ENCODE data around the gene CASP10.

CASP10 gene

DNA sequence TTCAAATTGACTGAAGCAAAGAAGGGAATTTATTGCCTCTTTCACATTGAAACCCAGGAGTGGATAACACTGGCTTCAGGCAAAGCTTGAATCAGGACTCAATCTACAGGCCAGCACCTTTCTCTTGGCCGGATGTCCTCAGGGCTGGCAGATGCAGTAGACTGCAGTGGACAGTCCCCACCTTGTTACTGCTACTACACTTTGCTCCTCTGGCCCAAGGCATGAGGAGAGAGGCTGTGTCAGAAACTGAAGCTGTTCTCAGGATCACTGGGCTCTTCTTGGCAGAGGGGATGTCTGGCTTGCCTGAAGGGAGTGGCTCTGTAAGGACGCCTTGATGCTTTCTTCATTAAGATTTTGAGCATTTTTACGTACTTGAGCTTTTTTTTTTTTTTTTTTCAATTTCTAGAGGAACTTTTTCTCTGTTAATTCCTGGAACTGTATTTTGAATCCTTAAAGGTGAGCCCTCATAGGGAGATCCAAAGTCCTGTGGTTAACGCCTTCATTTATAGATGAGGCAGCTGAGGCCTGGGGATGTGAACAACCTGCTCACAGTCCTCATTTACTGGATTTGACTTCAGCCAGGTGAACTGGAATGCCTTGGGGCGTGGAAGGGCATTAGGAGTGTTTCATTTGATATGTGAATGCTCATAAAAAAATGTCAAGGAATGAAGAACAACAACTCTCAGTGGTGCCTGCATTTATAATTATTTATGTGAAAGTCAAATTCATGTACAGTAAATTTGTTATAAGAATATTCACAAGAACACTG lies 36.6 kb downstream of the CASP10 start:
- Histone ChIP-seq H3K27me3 (no peaks in the 10 kb centered on the region), H4K20me1 (no peaks in the 10 kb centered on the region), H3K4me3 (no peak overlapping the region), H3K4me1 (peaks cover 7 to 34% (median 20%) of the 10 kb centered on the region in 10 experiments; a peak in 19 of 20 replicates), H3K9me3 (replicated peaks in 1 of 11) (no peaks in the 10 kb centered on the region), H3K9ac (peak overlapping the region in 3 of 11 experiments; percentile 14 to 45 (median 35); a peak in 3 of 22 replicates), H3K27ac (peak overlapping the region in 3 of 11 experiments; percentile 36 to 58 (median 37); a peak in 5 of 22 replicates), H3K36me3 (peaks cover 19 to 41% (median 33%) of the 10 kb centered on the region in 11 experiments; a peak in 21 of 22 replicates), H3K4me2 (peak overlapping the region in 7 of 11 experiments; percentile 30 to 84 (median 67); a peak in 13 of 22 replicates)
- no peak for TF ChIP-seq Cebpa-rat (IDR thresholded peaks at IDR 0.05)

GRCh38 chr2:201220102-201220570 lies 37.2 kb downstream of the CASP10 start:
- H3K4me2 ChIP-seq = peak overlapping the region in 10 of 11 experiments; percentile 17 to 84 (median 45); a peak in 17 of 22 replicates
- H3K27ac ChIP-seq = peak overlapping the region in 5 of 11 experiments; percentile 5 to 58 (median 37); a peak in 4 of 22 replicates
- peak overlapping the region in 4 of 11 experiments; percentile 7 to 45 (median 20); a peak in 3 of 22 replicates for H3K9ac ChIP-seq
- H3K4me3 ChIP-seq = no peak overlapping the region
- peaks cover 19 to 41% (median 33%) of the 10 kb centered on the region in 11 experiments; a peak in 21 of 22 replicates for H3K36me3 ChIP-seq
- no peaks in the 10 kb centered on the region for H4K20me1 ChIP-seq
- no peaks in the 10 kb centered on the region for H3K27me3 ChIP-seq
- H3K4me1 ChIP-seq = peaks cover 7 to 34% (median 20%) of the 10 kb centered on the region in 10 experiments; a peak in 19 of 20 replicates
- H3K9me3 ChIP-seq (replicated peaks in 1 of 11) = no peaks in the 10 kb centered on the region
- no peak for TF ChIP-seq Cebpa-rat (IDR thresholded peaks at IDR 0.05)

DNA sequence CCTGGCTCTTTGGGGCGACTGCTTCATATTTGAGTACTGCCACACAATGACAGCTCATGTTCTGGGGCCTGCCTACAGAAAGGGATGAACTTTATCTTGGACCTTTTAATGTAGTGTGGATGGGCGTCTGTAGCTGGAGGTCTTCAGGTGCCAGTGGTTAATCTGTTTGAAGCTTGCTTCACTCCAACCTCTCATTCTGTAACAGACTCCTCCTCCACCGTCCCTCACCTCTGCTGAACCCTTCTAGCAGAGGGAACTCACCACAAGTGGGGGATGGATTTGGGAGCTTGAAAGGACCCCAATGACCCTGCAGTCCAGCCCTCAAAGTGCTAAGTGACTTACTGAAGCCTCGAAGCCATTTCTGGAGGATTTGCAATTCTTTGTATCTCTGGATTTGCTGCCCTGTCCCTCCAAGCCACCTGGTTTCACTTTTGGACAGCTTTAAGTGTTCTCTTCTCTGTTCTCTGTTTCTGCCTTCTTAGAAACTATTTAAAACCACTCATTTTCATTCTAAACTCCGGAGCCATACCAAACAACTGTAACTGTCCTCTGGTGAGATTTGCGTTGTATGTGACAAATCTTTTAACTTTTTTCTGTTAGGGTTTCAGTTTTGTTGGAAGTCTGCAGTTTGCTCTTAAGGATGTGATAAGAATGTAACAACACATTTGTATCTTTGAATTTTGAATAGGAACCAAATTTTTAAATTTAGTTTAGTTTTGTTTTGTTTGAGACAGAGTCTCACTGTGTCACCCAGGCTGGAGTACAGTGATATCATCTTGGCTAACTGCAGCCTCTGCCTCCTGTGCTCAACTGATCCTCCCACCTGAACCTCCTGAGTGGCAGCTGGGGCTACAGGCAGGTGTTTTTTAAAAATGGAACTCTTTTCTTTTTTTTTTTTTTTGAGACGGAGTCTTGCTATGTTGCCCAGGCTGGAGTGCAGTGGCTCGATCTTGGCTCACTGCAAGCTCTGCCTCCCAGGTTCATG lies 40.4 kb downstream of the CASP10 start:
- H3K27me3 ChIP-seq = no peaks in the 10 kb centered on the region
- no peak overlapping the region; a peak in 1 of 22 replicates for H3K9ac ChIP-seq
- no peak overlapping the region for H3K27ac ChIP-seq
- no peak overlapping the region for H3K4me3 ChIP-seq
- peak overlapping the region in 1 of 11 experiments; percentile 51; a peak in 2 of 22 replicates for H3K4me2 ChIP-seq
- TF ChIP-seq Cebpa-rat (IDR thresholded peaks at IDR 0.05) = no peak
- H4K20me1 ChIP-seq = no peaks in the 10 kb centered on the region
- H3K9me3 ChIP-seq (replicated peaks in 1 of 11) = no peaks in the 10 kb centered on the region
- H3K36me3 ChIP-seq = peaks cover 0 to 15% (median 11%) of the 10 kb centered on the region in 11 experiments; a peak in 19 of 22 replicates
- H3K4me1 ChIP-seq = peaks cover 7 to 48% (median 23%) of the 10 kb centered on the region in 10 experiments; a peak in 19 of 20 replicates

DNA sequence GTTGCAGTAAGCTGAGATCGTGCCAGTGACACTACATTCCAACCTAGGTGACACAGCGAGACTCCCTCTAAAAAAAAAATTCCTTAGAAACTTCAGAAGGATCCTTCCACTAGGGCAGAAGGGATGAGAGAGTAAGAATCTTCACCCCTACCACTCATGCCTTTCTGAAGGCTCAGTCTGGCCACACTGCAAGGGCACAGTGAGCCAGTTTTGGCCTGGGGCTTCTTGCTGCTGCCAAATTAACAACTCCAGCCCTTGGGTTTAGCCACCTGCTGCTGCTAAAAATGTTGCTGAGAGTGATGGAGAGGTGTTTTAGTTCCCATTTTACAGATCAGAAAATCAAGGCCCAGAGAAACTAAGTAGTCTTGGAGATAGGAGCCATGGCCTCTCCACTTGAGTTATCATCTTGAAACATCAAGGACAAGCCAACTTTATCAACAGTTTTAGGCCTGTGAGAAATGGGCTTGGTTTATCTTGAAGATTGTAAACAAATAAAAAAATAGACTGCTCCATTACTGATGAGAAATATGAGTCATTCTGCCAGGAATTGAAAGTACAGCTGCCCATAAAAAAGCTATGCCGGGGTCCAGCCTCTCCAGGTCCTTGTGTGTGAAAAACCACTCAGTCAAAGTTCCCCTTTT lies 45.5 kb downstream of the CASP10 start:
- Histone ChIP-seq H3K36me3 (no peaks in the 10 kb centered on the region), H3K27ac (peak overlapping the region in 7 of 11 experiments; percentile 28 to 78 (median 53); a peak in 11 of 22 replicates), H3K4me1 (peaks cover 14 to 43% (median 25%) of the 10 kb centered on the region in 10 experiments), H3K9ac (peak overlapping the region in 4 of 11 experiments; percentile 13 to 67 (median 28); a peak in 8 of 22 replicates), H3K9me3 (replicated peaks in 1 of 11) (no peaks in the 10 kb centered on the region), H3K4me3 (0 out of 20 replicates have a peak overlapping the region, but pooled peaks of 1 of the 10 experiments have one; percentile 26), H3K4me2 (peak overlapping the region; percentile 6 to 87 (median 54); a peak in 17 of 22 replicates), H3K27me3 (no peaks in the 10 kb centered on the region), H4K20me1 (no peaks in the 10 kb centered on the region)
- no peak for TF ChIP-seq Cebpa-rat (IDR thresholded peaks at IDR 0.05)

- Histone ChIP-seq H4K20me1 (no peaks in the 10 kb centered on the region), H3K4me1 (peaks cover 14 to 42% (median 25%) of the 10 kb centered on the region in 10 experiments), H3K36me3 (no peaks in the 10 kb centered on the region), H3K27me3 (no peaks in the 10 kb centered on the region), H3K9ac (peak overlapping the region in 5 of 11 experiments; percentile 13 to 67 (median 18); a peak in 9 of 22 replicates), H3K4me2 (peak overlapping the region; percentile 6 to 87 (median 54); a peak in 18 of 22 replicates), H3K4me3 (peak overlapping the region in 1 of 10 experiments; percentile 26; a peak in 1 of 20 replicates), H3K27ac (peak overlapping the region in 6 of 11 experiments; percentile 28 to 78 (median 54); a peak in 11 of 22 replicates), H3K9me3 (replicated peaks in 1 of 11) (no peaks in the 10 kb centered on the region)
- TF ChIP-seq Cebpa-rat (IDR thresholded peaks at IDR 0.05) = no peak
Measured at GRCh38 chr2:201228912-201229290, 46.0 kb downstream of the CASP10 start.

DNA sequence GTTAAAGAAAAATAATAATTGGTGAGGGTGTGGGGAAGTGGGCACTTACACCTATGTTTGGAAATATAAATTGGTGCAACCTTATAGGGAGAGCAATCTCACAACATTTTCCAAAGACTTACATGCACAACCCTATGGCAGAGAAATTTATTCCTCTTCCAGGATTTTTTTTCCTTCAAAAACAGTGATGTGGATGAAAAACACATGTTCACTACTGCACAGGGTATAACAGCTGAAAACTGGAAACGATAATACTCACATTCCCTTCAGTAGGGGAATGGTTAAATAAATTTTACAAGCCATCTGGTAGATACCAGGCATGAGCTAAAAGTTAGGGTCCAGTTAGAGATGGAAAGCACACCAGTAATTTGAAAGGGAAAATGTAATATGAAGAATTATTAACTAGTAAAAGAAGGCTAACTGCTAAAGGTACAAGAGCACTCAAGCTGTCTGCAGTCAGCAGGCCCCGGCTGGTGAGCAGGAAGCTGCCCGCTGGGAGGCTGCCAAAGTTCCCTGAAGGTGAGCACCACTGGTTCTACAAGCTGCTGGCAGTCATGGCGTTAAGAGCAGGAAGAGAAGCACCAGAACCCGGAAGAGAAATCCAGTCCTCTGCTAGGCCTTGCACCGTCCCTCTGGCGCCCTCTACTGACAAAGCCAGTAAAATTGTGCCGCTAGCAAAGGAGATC lies 49.0 kb downstream of the CASP10 start:
- Histone ChIP-seq H4K20me1 (no peaks in the 10 kb centered on the region), H3K4me1 (peaks cover 32 to 64% (median 42%) of the 10 kb centered on the region in 10 experiments), H3K9ac (peak overlapping the region in 5 of 11 experiments; percentile 31 to 86 (median 51); a peak in 4 of 22 replicates), H3K9me3 (replicated peaks in 1 of 11) (no peaks in the 10 kb centered on the region), H3K36me3 (no peaks in the 10 kb centered on the region), H3K4me3 (no peak overlapping the region), H3K27ac (peak overlapping the region; percentile 35 to 84 (median 66); a peak in 18 of 22 replicates), H3K4me2 (peak overlapping the region; percentile 84 to 96 (median 92)), H3K27me3 (no peaks in the 10 kb centered on the region)
- TF ChIP-seq Cebpa-rat (IDR thresholded peaks at IDR 0.05) = no peak

- peaks cover 0 to 3% (median 0%) of the 10 kb centered on the region in 11 experiments; a peak in 3 of 22 replicates for H3K36me3 ChIP-seq
- peak overlapping the region in 9 of 11 experiments; percentile 77 to 85 (median 83); a peak in 15 of 22 replicates for H3K27ac ChIP-seq
- H3K27me3 ChIP-seq = no peaks in the 10 kb centered on the region
- no peak for TF ChIP-seq Cebpa-rat (IDR thresholded peaks at IDR 0.05)
- H3K9me3 ChIP-seq (replicated peaks in 1 of 11) = no peaks in the 10 kb centered on the region
- peak overlapping the region; percentile 84 to 96 (median 92) for H3K4me2 ChIP-seq
- H3K9ac ChIP-seq = peak overlapping the region in 9 of 11 experiments; percentile 78 to 90 (median 84); a peak in 18 of 22 replicates
- H3K4me3 ChIP-seq = peak overlapping the region in 9 of 10 experiments; percentile 62 to 84 (median 75); a peak in 18 of 20 replicates
- H4K20me1 ChIP-seq = no peaks in the 10 kb centered on the region
- H3K4me1 ChIP-seq = peaks cover 37 to 64% (median 47%) of the 10 kb centered on the region in 10 experiments
Measured at GRCh38 chr2:201232467-201232815, 49.5 kb downstream of the CASP10 start.

Measured in BLaER1 treated with 17β-estradiol and CSF1 and Interleukin-3, amounts not matched to agents 10 nM and 100 nM (cell line).